ENCODE measurements around the gene PLEKHA8. TPM values are rescaled to one million over a fixed set of nuclear protein-coding genes. Genes with fewer than 3 reads are reported as not detected.

PLEKHA8 gene
- total and polyA plus RNA-seq, 10 of the 15 experiments (the other 5 are each of a cell fraction or from before 2014, with no cell fraction given): 1.1 to 13.2 (median 5.7) TPM

GRCh38 chr7:29990931-29991330 lies 37.3 kb upstream of the PLEKHA8 start:
- H4K20me1 ChIP-seq (ENCODE audit: control insufficient read depth, insufficient read depth): no peaks in the 10 kb centered on the region
- no peaks in the 10 kb centered on the region; the same call in 2 of the 3 replicates for H3K9me3 ChIP-seq (replicated peaks; ENCODE audit: control insufficient read depth, insufficient read depth, low read length)
- ChIA-PET SMC1A (ENCODE audit: uncharacterized antibody, unreplicated experiment) (interaction anchor here (1.0 to 1.1 kb wide), 2 partner anchors 36 to 70 kb away, joined by 3 read pairs; no protein-coding TSS in a partner anchor), RAD21 (ENCODE audit: unreplicated experiment) (no interaction called here), CTCF (interaction anchor here (1.1 kb wide), 1 partner anchor 35 kb away, joined by 3 read pairs; no protein-coding TSS in a partner anchor), POLR2A (no interaction called here)
- H3K27me3 ChIP-seq (replicated peaks in 1 of 2; ENCODE audit: control insufficient read depth in 2 of 2, insufficient read depth in 2 of 2, low read length in 1 of 2): no peaks in the 10 kb centered on the region
- no peak overlapping the region for H3K4me2 ChIP-seq (ENCODE audit: control insufficient read depth, insufficient read depth)
- H2AFZ ChIP-seq (ENCODE audit: control insufficient read depth, low read depth, low read length): no peak overlapping the region
- in situ Hi-C loops (cut with MboI): no loop called here
- H3K79me2 ChIP-seq (ENCODE audit: control insufficient read depth, insufficient read depth, low read length): peaks cover 41% of the 10 kb centered on the region
- no peak for ATAC-seq
- H3K27ac ChIP-seq (ENCODE audit: control insufficient read depth, insufficient read depth): no peak overlapping the region
- peaks cover 9% of the 10 kb centered on the region; the same call in 1 of the 2 replicates for H3K4me1 ChIP-seq (ENCODE audit: control insufficient read depth, insufficient read depth, low read length)
- H3K36me3 ChIP-seq (ENCODE audit: control insufficient read depth in 2 of 2, insufficient read depth in 2 of 2, low read length in 1 of 2): no peaks in the 10 kb centered on the region
- no peak overlapping the region for H3K9ac ChIP-seq (ENCODE audit: control insufficient read depth, insufficient read depth, low read length)
- TF ChIP-seq BMI1 (IDR thresholded peaks at IDR 0.05; ENCODE audit: borderline replicate concordance) (no peak), RELA (IDR thresholded peaks at IDR 0.05; ENCODE audit: borderline replicate concordance, partially characterized antibody) (no peak), LARP7 (IDR thresholded peaks at IDR 0.05) (no peak)
- intact Hi-C loops (cut with micrococcal nuclease; ENCODE audit: unreplicated experiment): no loop called here
- H3K4me3 ChIP-seq: no peak overlapping the region
- WGBS (ENCODE audit: insufficient coverage, insufficient replicate concordance, low lambda C conversion rate, missing lambda C conversion rate): 84% methylated on average over 4 of the region's 4 CpGs
- no peak for DNase-seq (ENCODE audit: low read depth, low spot score)
- FAIRE-seq: no peak
- BruUV-seq (replicated peaks): no TSS peak

DNA sequence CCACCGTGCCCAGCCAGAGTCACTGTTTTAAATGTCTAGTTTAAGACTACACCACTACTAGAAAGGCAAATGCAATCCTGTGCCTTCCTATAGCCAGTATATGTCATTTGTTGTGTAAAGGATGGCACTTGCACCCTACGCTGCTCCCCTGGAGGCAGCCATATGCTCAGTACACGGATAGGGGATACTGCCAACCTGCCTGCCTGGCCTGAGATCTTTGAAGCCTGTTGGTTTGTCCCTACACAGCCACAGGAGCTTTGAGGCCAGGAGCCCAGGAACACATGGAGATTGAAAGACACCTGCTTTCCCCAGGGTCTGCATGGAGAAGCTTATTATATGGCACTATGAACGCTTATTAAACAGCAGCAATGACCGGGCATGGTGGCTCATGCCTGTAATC lies 36.3 kb upstream of the PLEKHA8 start:
- ATAC-seq (no peak), DNase-seq (ENCODE audit: low read depth, low spot score) (no peak), FAIRE-seq (no peak)
- Histone ChIP-seq H3K4me3 (no peak overlapping the region), H3K4me2 (ENCODE audit: control insufficient read depth, insufficient read depth) (no peak overlapping the region), H4K20me1 (ENCODE audit: control insufficient read depth, insufficient read depth) (no peaks in the 10 kb centered on the region), H2AFZ (ENCODE audit: control insufficient read depth, low read depth, low read length) (no peak overlapping the region), H3K4me1 (ENCODE audit: control insufficient read depth, insufficient read depth, low read length) (peaks cover 9% of the 10 kb centered on the region; the same call in 1 of the 2 replicates), H3K27me3 (replicated peaks in 1 of 2; ENCODE audit: control insufficient read depth in 2 of 2, insufficient read depth in 2 of 2, low read length in 1 of 2) (no peaks in the 10 kb centered on the region), H3K79me2 (ENCODE audit: control insufficient read depth, insufficient read depth, low read length) (peaks cover 34% of the 10 kb centered on the region), H3K27ac (ENCODE audit: control insufficient read depth, insufficient read depth) (no peak overlapping the region), H3K9me3 (replicated peaks; ENCODE audit: control insufficient read depth, insufficient read depth, low read length) (peaks cover 3% of the 10 kb centered on the region; the same call in 2 of the 3 replicates), H3K36me3 (ENCODE audit: control insufficient read depth in 2 of 2, insufficient read depth in 2 of 2, low read length in 1 of 2) (no peaks in the 10 kb centered on the region), H3K9ac (ENCODE audit: control insufficient read depth, insufficient read depth, low read length) (no peak overlapping the region)
- BruUV-seq (replicated peaks): no TSS peak
- ChIA-PET POLR2A (interaction anchor here (0.6 to 0.7 kb wide), 2 partner anchors 16 to 25 kb away, joined by 3 to 12 read pairs; no protein-coding TSS in a partner anchor), SMC1A (ENCODE audit: uncharacterized antibody, unreplicated experiment) (interaction anchor here (1.1 to 1.7 kb wide), 4 partner anchors 10 to 35 kb away, joined by 3 to 5 read pairs (median 3); no protein-coding TSS in a partner anchor), RAD21 (ENCODE audit: unreplicated experiment) (interaction anchor here (1.2 kb wide), 1 partner anchor 69 kb away, joined by 3 read pairs; no protein-coding TSS in a partner anchor), CTCF (interaction anchor here (2.4 kb wide), 1 partner anchor 70 kb away, joined by 11 read pairs; no protein-coding TSS in a partner anchor)
- intact Hi-C loops (cut with micrococcal nuclease; ENCODE audit: unreplicated experiment) (no loop called here), in situ Hi-C loops (cut with MboI) (no loop called here)
- 91% methylated on average over 5 of the region's 5 CpGs for WGBS (ENCODE audit: insufficient coverage, insufficient replicate concordance, low lambda C conversion rate, missing lambda C conversion rate)
- TF ChIP-seq NR2C2 (IDR thresholded peaks at IDR 0.05; ENCODE audit: borderline replicate concordance, control insufficient read depth, insufficient read length, low read depth): no peak
- TF ChIP-seq GATAD2B (conservative IDR thresholded peaks at IDR 0.05; ENCODE audit: low read depth): no peak
- TF ChIP-seq, protein P1, sequence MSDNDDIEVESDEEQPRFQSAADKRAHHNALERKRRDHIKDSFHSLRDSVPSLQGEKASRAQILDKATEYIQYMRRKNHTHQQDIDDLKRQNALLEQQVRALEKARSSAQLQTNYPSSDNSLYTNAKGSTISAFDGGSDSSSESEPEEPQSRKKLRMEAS (IDR thresholded peaks at IDR 0.05; ENCODE audit: low read depth, low read length): no peak
- TF ChIP-seq TCF12 (IDR thresholded peaks at IDR 0.05; ENCODE audit: low read depth, low read length): no peak
- TF ChIP-seq ZNF24 (IDR thresholded peaks at IDR 0.05): no peak
- no peak for TF ChIP-seq RB1 (IDR thresholded peaks at IDR 0.05; ENCODE audit: borderline replicate concordance)
- no peak for TF ChIP-seq HDGF (IDR thresholded peaks at IDR 0.05)
- TF ChIP-seq CREM (IDR thresholded peaks at IDR 0.05; ENCODE audit: low read depth): no peak
- TF ChIP-seq CBX5 (IDR thresholded peaks at IDR 0.05; ENCODE audit: low read depth): no peak
- TF ChIP-seq, protein P2, sequence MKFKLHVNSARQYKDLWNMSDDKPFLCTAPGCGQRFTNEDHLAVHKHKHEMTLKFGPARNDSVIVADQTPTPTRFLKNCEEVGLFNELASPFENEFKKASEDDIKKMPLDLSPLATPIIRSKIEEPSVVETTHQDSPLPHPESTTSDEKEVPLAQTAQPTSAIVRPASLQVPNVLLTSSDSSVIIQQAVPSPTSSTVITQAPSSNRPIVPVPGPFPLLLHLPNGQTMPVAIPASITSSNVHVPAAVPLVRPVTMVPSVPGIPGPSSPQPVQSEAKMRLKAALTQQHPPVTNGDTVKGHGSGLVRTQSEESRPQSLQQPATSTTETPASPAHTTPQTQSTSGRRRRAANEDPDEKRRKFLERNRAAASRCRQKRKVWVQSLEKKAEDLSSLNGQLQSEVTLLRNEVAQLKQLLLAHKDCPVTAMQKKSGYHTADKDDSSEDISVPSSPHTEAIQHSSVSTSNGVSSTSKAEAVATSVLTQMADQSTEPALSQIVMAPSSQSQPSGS (IDR thresholded peaks at IDR 0.05; ENCODE audit: low read length): no peak
- no peak for TF ChIP-seq NR2F1 (conservative IDR thresholded peaks at IDR 0.05)
- no peak for TF ChIP-seq ELK1 (IDR thresholded peaks at IDR 0.05; ENCODE audit: low read depth, low read length)
- no peak for TF ChIP-seq FOXK2 (IDR thresholded peaks at IDR 0.05)
